SKM-1 treated with dmso at 0.1 percent for 144 hours (cell line): ENCODE data around the gene HSCB.
"Not testable (repeated sequence)": the region's sequence is repeated elsewhere in the genome, so short reads cannot be mapped to it uniquely, and the experiment has no call there.

ENCODE experiments used
- DNase-seq: peaks from one replicate; lab custom pipeline; 2025; ENCODE audit not compliant: unreplicated experiment; lab: John Stamatoyannopoulos, UW

The HSCB gene

GRCh38 chr22:28741785-28742561, at the start of gene HSCB, which contains the start of gene CHEK2:
Gene HSCB (plus strand): TSS chr22:28742039. CDS start chr22:28742096, 57 bp downstream.
Gene CHEK2 (minus strand): TSS chr22:28741820. CDS start chr22:28734721, 7,099 bp downstream.
- peak; percentile 99 for DNase-seq

- DNase-seq: not testable (repeated sequence)
These were observed 48.6 kb upstream of the HSCB start for GRCh38 chr22:28693041-28693760.

- DNase-seq: no peak
These were observed 38.9 kb upstream of the HSCB start for GRCh38 chr22:28702891-28703290.

- no peak for DNase-seq
These were observed 38.4 kb upstream of the HSCB start for GRCh38 chr22:28703436-28703835.

- no peak for DNase-seq
These were observed 35.0 kb upstream of the HSCB start for GRCh38 chr22:28706845-28707244.

GRCh38 chr22:28710107-28710506, 31.7 kb upstream of the HSCB start:
- no peak for DNase-seq

- no peak for DNase-seq
These were observed 31.2 kb upstream of the HSCB start for GRCh38 chr22:28710576-28711191.

- DNase-seq: no peak
These were observed 30.5 kb upstream of the HSCB start for GRCh38 chr22:28711341-28711740.

- no peak for DNase-seq
These were observed 29.7 kb upstream of the HSCB start for GRCh38 chr22:28711820-28712777.

- DNase-seq: no peak
These were observed 27.7 kb upstream of the HSCB start for GRCh38 chr22:28714043-28714628.

GRCh38 chr22:28715611-28716010, 26.2 kb upstream of the HSCB start:
- DNase-seq: no peak

- no peak for DNase-seq
These were observed 25.2 kb upstream of the HSCB start for GRCh38 chr22:28716686-28717085.

- DNase-seq: no peak
These were observed 23.8 kb upstream of the HSCB start for GRCh38 chr22:28718044-28718443.

- no peak for DNase-seq
These were observed 13.8 kb upstream of the HSCB start for GRCh38 chr22:28728002-28728401.

GRCh38 chr22:28728621-28729313, 13.1 kb upstream of the HSCB start:
- no peak for DNase-seq

GRCh38 chr22:28730179-28730578, 11.7 kb upstream of the HSCB start:
- DNase-seq: no peak

GRCh38 chr22:28734393-28734792, 7.4 kb upstream of the HSCB start:
- no peak for DNase-seq

GRCh38 chr22:28736301-28737155, 5.3 kb upstream of the HSCB start:
- no peak for DNase-seq

GRCh38 chr22:28737701-28738100, 4.1 kb upstream of the HSCB start:
- no peak for DNase-seq
